Endodermal cell (in vitro differentiated cells): Measurements from ENCODE around the gene PRH2. TPM values are rescaled to one million over a fixed set of nuclear protein-coding genes. Genes with fewer than 3 reads are reported as not detected.

Source experiments
- DNase-seq: peaks from one replicate; pipeline ENCODE4 v3.0.0-alpha.2; 2017
- H3K27ac ChIP-seq: 2 replicates; pipeline ENCODE4 v1.5.1; 2013; ENCODE audit warnings: mild to moderate bottlenecking, low read depth, low read length, moderate library complexity
- H3K27me3 ChIP-seq: 2 replicates; pipeline ENCODE4 v1.6.1; 2013; ENCODE audit warnings: mild to moderate bottlenecking, low read length, moderate library complexity; ENCODE audit not compliant: insufficient read depth, control insufficient read depth, poor library complexity, severe bottlenecking
- H3K36me3 ChIP-seq: 2 replicates; pipeline ENCODE4 v1.7.0; 2013; ENCODE audit warnings: mild to moderate bottlenecking, low read length, moderate library complexity; ENCODE audit not compliant: control insufficient read depth, insufficient read depth
- H3K4me1 ChIP-seq: one replicate; pipeline ENCODE4 v1.7.0; 2013; ENCODE audit warnings: low read length; ENCODE audit not compliant: control insufficient read depth, insufficient read depth
- H3K4me3 ChIP-seq: 2 replicates; pipeline ENCODE4 v1.5.1; 2013; ENCODE audit warnings: mild to moderate bottlenecking, low read length, moderate library complexity
- H3K9ac ChIP-seq: 2 replicates; pipeline ENCODE4 v1.6.1; 2013; ENCODE audit warnings: mild to moderate bottlenecking, low read length, moderate library complexity; ENCODE audit not compliant: poor library complexity, severe bottlenecking; ENCODE audit errors: extremely low read depth
- H3K9me3 ChIP-seq: 2 replicates; pipeline ENCODE4 v1.6.1; 2013; ENCODE audit warnings: mild to moderate bottlenecking, low read length, moderate library complexity; ENCODE audit not compliant: control insufficient read depth
- H3K27ac Mint-ChIP-seq: 2 replicates; pipeline ENCODE4 v1.8.0; 2020; ENCODE audit warnings: mixed read lengths
- H3K27me3 Mint-ChIP-seq: 2 replicates; pipeline ENCODE4 v1.8.0; 2021; ENCODE audit warnings: mild to moderate bottlenecking, mixed read lengths; ENCODE audit not compliant: insufficient read depth
- H3K36me3 Mint-ChIP-seq: 2 replicates; pipeline ENCODE4 v1.8.0; 2020; ENCODE audit warnings: low read depth, mixed read lengths
- H3K4me1 Mint-ChIP-seq: 2 replicates; pipeline ENCODE4 v1.8.0; 2020; ENCODE audit warnings: mixed read lengths
- H3K4me3 Mint-ChIP-seq: 2 replicates; pipeline ENCODE4 v1.8.0; 2020; ENCODE audit warnings: mild to moderate bottlenecking, moderate library complexity, mixed read lengths
- H3K9me3 Mint-ChIP-seq: 2 replicates; pipeline ENCODE4 v1.8.0; 2020; ENCODE audit warnings: mild to moderate bottlenecking, mixed read lengths
- CTCF ChIP-seq: fragments of 200-600 bp; sonication (generic); conservative IDR thresholded peaks from 2 replicates; pipeline ENCODE4 v1.5.0; 2021; ENCODE audit warnings: antibody characterized with exemption, mild to moderate bottlenecking
- WGBS, 2 experiments: methylation state at CpG; one replicate each; pipeline versions ENCODE4 v1.1.5 to v1.1.7; 2013; ENCODE audit warnings: missing lambda C conversion rate in 2 of 2, mixed read lengths in 1 of 2; ENCODE audit not compliant: insufficient coverage in 1 of 2, insufficient read length in 1 of 2; 5-methylcytosine and 5-hydroxymethylcytosine counted together
- total RNA-seq, 2 donors: library from RNA; stranded (reverse); fragmentation: NEBNext Ultra II Directional in 1 of 2; extraction: Animal tissue kit (Norgen Biotek cat#: 25700) in 1 of 2; gene quantifications; 2 replicates in 1 of 2; 3 replicates in 1 of 2; pipeline ENCODE4 v1.2.1, GENCODE V29; 2021

PRH2 gene
- total RNA-seq, 2 donors from 2014 or later: 1.2 TPM; not detected in 1

DNA sequence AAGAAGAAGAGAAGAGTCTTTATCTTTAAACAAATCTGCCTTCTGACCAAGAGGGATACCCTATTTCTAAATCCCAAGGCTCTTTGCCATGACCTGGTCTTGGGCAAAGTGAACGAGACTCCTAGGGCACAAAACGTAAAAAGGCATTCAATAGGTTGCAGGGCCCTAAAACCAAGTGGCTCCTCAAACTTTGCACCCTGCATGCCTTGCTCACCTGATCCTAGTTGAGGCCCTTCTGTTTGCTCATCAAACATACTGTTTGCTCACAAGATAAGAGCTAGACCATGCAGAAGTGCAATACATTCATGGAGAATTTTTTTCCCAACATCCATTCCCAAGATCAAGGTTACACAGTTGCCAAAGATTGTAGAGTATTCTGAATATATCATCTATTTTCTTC, 37.1 kb upstream of the PRH2 start:
- Mint-ChIP-seq H3K36me3 (no peaks in the 10 kb centered on the region), H3K27me3 (no peaks in the 10 kb centered on the region), H3K4me1 (peaks cover 20% of the 10 kb centered on the region), H3K9me3 (no peaks in the 10 kb centered on the region), H3K4me3 (no peak overlapping the region), H3K27ac (no peak overlapping the region)
- H3K36me3 ChIP-seq: no peaks in the 10 kb centered on the region
- no peak for TF ChIP-seq CTCF
- no peaks in the 10 kb centered on the region for H3K9me3 ChIP-seq
- no peak overlapping the region for H3K9ac ChIP-seq
- no peak overlapping the region for H3K27ac ChIP-seq
- DNase-seq: no peak
- no peaks in the 10 kb centered on the region for H3K27me3 ChIP-seq
- H3K4me3 ChIP-seq: no peak overlapping the region
- 84 to 87% methylated on average over 2 of the region's 2 CpGs for WGBS, 2 experiments
- peaks cover 2% of the 10 kb centered on the region for H3K4me1 ChIP-seq

DNA sequence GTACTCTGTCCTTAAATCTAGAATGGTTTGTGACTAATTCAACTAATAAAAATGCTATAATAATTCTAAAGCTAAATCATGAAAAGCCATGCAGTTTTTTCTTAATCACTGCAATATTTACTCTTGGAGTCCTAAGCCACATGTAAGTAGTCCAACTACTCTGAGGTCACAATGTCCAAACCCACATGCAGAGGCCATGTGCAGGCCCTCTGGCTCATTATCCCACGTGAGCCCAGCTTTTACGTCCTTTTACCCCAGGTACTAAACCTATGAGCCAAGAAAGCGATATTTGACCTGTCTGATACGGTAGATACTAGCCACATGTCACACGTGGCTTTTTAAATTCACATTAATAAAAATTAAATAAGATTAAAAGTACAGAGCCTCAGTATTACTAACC, 32.2 kb upstream of the PRH2 start:
- 99% methylated on average over 5 of the region's 5 CpGs; no CpG with 5 or more reads in 1 of the 2 experiments for WGBS, 2 experiments
- H3K9me3 ChIP-seq: no peaks in the 10 kb centered on the region
- no peak overlapping the region for H3K27ac ChIP-seq
- Mint-ChIP-seq H3K9me3 (peaks cover 3% of the 10 kb centered on the region), H3K27ac (no peak overlapping the region), H3K36me3 (peaks cover 9% of the 10 kb centered on the region), H3K27me3 (no peaks in the 10 kb centered on the region), H3K4me1 (peaks cover 8% of the 10 kb centered on the region), H3K4me3 (no peak overlapping the region)
- no peak overlapping the region for H3K9ac ChIP-seq
- no peak overlapping the region for H3K4me3 ChIP-seq
- no peaks in the 10 kb centered on the region for H3K27me3 ChIP-seq
- no peaks in the 10 kb centered on the region for H3K4me1 ChIP-seq
- TF ChIP-seq CTCF: no peak
- no peaks in the 10 kb centered on the region for H3K36me3 ChIP-seq
- DNase-seq: no peak

- no peak for TF ChIP-seq CTCF
- no peak for DNase-seq
- peak overlapping the region; percentile 49 for H3K27ac Mint-ChIP-seq
- Histone ChIP-seq H3K36me3 (no peaks in the 10 kb centered on the region), H3K27me3 (no peaks in the 10 kb centered on the region), H3K9ac (no peak overlapping the region), H3K9me3 (peaks cover 27% of the 10 kb centered on the region), H3K27ac (no peak overlapping the region), H3K4me3 (no peak overlapping the region), H3K4me1 (no peaks in the 10 kb centered on the region)
- WGBS, 2 experiments: 90 to 100% methylated on average over 1 of the region's 1 CpG
- no peak overlapping the region for H3K4me3 Mint-ChIP-seq
- no peaks in the 10 kb centered on the region for H3K27me3 Mint-ChIP-seq
- H3K9me3 Mint-ChIP-seq: peaks cover 27% of the 10 kb centered on the region
- H3K4me1 Mint-ChIP-seq: no peaks in the 10 kb centered on the region
- peaks cover 28% of the 10 kb centered on the region for H3K36me3 Mint-ChIP-seq
Measured at GRCh38 chr12:10900530-10900929, 28.5 kb upstream of the PRH2 start.
